ENCODE measurements around the gene CTNNBIP1.

DNA sequence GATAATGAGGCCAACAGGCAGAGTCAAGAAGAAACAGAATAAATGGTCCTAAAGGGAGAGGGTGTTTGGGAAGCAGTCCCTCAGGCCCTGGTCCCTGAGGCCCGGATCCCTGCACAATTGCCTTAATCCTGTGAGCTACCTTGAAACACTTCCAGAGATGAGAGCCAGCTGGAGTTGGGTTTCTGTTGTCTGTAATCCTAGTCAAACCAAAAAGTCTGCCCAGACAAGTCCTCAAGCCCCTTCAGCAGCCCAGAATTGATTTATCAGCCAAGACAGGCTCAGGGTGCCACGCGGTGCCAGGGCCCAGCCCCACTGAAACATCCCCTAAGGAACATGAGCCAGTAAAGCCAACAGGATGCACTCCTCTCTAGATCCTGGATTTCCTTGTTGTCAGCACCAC lies 69.9 kb downstream of the CTNNBIP1 start:
- TF ChIP-seq, protein P1, sequence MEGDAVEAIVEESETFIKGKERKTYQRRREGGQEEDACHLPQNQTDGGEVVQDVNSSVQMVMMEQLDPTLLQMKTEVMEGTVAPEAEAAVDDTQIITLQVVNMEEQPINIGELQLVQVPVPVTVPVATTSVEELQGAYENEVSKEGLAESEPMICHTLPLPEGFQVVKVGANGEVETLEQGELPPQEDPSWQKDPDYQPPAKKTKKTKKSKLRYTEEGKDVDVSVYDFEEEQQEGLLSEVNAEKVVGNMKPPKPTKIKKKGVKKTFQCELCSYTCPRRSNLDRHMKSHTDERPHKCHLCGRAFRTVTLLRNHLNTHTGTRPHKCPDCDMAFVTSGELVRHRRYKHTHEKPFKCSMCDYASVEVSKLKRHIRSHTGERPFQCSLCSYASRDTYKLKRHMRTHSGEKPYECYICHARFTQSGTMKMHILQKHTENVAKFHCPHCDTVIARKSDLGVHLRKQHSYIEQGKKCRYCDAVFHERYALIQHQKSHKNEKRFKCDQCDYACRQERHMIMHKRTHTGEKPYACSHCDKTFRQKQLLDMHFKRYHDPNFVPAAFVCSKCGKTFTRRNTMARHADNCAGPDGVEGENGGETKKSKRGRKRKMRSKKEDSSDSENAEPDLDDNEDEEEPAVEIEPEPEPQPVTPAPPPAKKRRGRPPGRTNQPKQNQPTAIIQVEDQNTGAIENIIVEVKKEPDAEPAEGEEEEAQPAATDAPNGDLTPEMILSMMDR (IDR thresholded peaks at IDR 0.05), result no peak
- TF ChIP-seq YY1 (IDR thresholded peaks at IDR 0.05; ENCODE audit: low read depth), result no peak
- no peak for TF ChIP-seq POLR2AphosphoS5 (IDR thresholded peaks at IDR 0.05; ENCODE audit: low read depth, low read length)
- no peak for TF ChIP-seq ELF1 (IDR thresholded peaks at IDR 0.05)
- TF ChIP-seq NRF1 (IDR thresholded peaks at IDR 0.05; ENCODE audit: low read depth, low read length), result no peak
- no peak for TF ChIP-seq RXRA (IDR thresholded peaks at IDR 0.05; ENCODE audit: borderline replicate concordance, low read depth)
- no peak for TF ChIP-seq TCF12 (IDR thresholded peaks at IDR 0.05)
- TF ChIP-seq, protein P2, sequence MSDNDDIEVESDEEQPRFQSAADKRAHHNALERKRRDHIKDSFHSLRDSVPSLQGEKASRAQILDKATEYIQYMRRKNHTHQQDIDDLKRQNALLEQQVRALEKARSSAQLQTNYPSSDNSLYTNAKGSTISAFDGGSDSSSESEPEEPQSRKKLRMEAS (IDR thresholded peaks at IDR 0.05; ENCODE audit: low read depth), result no peak
- no peak for TF ChIP-seq TAF1 (IDR thresholded peaks at IDR 0.05; ENCODE audit: borderline replicate concordance, low read depth, low read length)
- TF ChIP-seq EZH2phosphoT487 (IDR thresholded peaks at IDR 0.05; ENCODE audit: borderline replicate concordance, low read depth), result no peak

Data from SK-N-SH (cell line).